Left ventricle myocardium inferior (tissue), 1 donor: ENCODE data around the gene COPS7A. TPM values are rescaled to one million over a fixed set of nuclear protein-coding genes. Genes with fewer than 3 reads are reported as not detected.
A peak's percentile ranks its signal among the peaks of the same experiment; 100 is the strongest.

Source experiments
- DNase-seq: peaks from one replicate; pipeline ENCODE4 v3.0.0-alpha.2; 2020
- H3K27ac ChIP-seq: fragments of 200-600 bp; replicated peaks from 2 replicates; pipeline ENCODE4 v1.8.0; 2021
- H3K27me3 ChIP-seq: fragments of 200-600 bp; 2 replicates; pipeline ENCODE4 v1.8.0; 2021; ENCODE audit warnings: low read depth
- H3K36me3 ChIP-seq: fragments of 200-600 bp; 2 replicates; pipeline ENCODE4 v1.8.0; 2021
- H3K4me1 ChIP-seq: fragments of 200-600 bp; 2 replicates; pipeline ENCODE4 v1.8.0; 2021
- H3K4me3 ChIP-seq: fragments of 200-600 bp; 2 replicates; pipeline ENCODE4 v1.8.0; 2021; ENCODE audit warnings: mild to moderate bottlenecking, moderate library complexity
- H3K9me3 ChIP-seq: fragments of 200-600 bp; replicated peaks from 2 replicates; pipeline ENCODE4 v1.8.0; 2021
- intact Hi-C: fragments of 100-400 bp; cut with micrococcal nuclease; formaldehyde crosslinking; loops from one replicate; pipeline ENCODE4 v1.11.0; 2022
- total RNA-seq: library from RNA; stranded (reverse); fragmentation: NEBNext Ultra II Directional; extraction: Animal tissue kit (Norgen Biotek cat#: 25700); gene quantifications from one replicate; pipeline ENCODE4 v1.2.1, GENCODE V29; 2021
- TF ChIP-seq, protein P1 (sequence below): fragments of 200-600 bp; IDR thresholded peaks from 2 replicates; pipeline ENCODE4 v1.8.0; 2021; ENCODE audit warnings: antibody characterized with exemption, mild to moderate bottlenecking, borderline replicate concordance
- donor health status: DM: no; HTN: yes; CAD: no; lungs with severe emphysema.

The COPS7A gene
- total RNA-seq, 1 donor from 2014 or later: 73.2 TPM

DNA sequence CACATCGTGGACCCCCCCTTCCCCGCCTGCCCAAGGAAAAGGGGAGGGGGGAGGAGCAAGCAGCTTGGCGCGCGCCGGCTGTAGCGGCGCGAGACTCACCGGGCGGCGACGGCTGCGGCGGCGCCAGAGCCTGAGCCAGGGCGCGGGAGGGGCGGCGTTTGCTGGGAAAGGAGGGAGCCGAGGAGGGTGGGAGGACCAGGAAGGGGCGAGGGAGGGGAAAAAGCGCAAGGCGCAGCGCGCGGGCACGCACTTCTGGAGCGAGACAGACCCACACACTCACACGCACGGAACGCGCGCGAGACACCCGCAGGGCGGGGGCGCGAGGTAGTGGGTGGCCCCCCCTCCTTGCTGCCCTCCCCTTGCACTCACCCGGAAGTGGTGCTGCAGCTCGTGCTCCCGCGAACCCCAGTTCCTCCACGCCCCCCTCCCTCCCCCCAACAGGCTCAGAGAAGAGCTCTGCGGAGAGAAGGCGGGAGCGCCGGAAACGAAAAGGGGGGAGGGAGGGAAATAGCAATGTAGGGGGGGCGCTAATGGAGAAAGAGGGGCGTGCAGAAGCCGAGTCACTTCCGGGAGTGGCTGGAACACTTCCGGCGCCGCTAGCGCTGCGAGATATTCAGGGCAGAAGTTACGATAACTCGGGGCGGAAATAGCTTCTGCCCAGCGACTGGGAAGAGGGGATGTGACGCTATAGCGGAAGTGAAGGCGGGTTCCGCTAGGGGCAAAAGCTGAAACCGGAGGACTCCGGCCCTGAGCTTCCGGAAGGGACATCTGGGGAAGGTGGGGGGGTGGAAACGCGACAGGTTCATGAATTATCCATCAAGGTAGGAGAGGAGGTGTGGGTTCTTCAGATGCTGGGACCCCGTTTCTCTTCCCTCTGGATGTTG, 34.6 kb upstream of the COPS7A start, which contains the start of gene ZNF384:
Gene ZNF384 (minus strand): TSS at position 377 of the 884 bp plus-strand sequence. CDS start 9,855 bp downstream, outside the sequence.
- Histone ChIP-seq H3K27me3 (no peaks in the 10 kb centered on the region), H3K27ac (peak within 1 kb of the TSS; percentile 100), H3K9me3 (no peaks in the 10 kb centered on the region), H3K4me3 (peak within 1 kb of the TSS; percentile 95), H3K36me3 (no peaks in the 10 kb centered on the region), H3K4me1 (peaks cover 55% of the 10 kb centered on the region)
- TF ChIP-seq, protein P1, sequence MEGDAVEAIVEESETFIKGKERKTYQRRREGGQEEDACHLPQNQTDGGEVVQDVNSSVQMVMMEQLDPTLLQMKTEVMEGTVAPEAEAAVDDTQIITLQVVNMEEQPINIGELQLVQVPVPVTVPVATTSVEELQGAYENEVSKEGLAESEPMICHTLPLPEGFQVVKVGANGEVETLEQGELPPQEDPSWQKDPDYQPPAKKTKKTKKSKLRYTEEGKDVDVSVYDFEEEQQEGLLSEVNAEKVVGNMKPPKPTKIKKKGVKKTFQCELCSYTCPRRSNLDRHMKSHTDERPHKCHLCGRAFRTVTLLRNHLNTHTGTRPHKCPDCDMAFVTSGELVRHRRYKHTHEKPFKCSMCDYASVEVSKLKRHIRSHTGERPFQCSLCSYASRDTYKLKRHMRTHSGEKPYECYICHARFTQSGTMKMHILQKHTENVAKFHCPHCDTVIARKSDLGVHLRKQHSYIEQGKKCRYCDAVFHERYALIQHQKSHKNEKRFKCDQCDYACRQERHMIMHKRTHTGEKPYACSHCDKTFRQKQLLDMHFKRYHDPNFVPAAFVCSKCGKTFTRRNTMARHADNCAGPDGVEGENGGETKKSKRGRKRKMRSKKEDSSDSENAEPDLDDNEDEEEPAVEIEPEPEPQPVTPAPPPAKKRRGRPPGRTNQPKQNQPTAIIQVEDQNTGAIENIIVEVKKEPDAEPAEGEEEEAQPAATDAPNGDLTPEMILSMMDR: peak; percentile 52
- intact Hi-C loops: no loop called here
- DNase-seq: peak; percentile 96

DNA sequence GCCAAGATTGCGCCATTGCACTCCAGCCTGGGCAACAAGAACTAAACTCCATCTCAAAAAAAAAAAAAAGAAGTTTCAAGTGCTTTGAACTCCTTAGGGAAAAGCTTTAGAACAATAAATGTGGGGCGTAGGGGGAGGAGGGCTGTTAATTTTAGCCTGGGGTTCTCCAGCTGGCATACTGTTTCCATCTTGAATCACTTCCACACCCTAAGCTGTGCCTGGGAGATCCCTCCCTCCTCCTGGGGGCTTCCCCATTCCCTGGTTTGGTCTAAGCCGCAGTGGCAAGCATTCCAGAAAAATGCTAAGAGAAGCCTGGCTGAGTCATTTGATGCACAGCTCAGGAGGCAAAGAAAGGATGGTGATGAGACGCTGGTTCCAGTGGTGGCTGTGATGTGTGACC, 32.4 kb upstream of the COPS7A start:
- H3K9me3 ChIP-seq: no peaks in the 10 kb centered on the region
- no peaks in the 10 kb centered on the region for H3K36me3 ChIP-seq
- no peak for DNase-seq
- TF ChIP-seq, protein P1: no peak
- intact Hi-C loops: no loop called here
- H3K27me3 ChIP-seq: peaks cover 15% of the 10 kb centered on the region
- H3K4me3 ChIP-seq: no peak overlapping the region
- H3K27ac ChIP-seq: no peak overlapping the region
- H3K4me1 ChIP-seq: peaks cover 47% of the 10 kb centered on the region

DNA sequence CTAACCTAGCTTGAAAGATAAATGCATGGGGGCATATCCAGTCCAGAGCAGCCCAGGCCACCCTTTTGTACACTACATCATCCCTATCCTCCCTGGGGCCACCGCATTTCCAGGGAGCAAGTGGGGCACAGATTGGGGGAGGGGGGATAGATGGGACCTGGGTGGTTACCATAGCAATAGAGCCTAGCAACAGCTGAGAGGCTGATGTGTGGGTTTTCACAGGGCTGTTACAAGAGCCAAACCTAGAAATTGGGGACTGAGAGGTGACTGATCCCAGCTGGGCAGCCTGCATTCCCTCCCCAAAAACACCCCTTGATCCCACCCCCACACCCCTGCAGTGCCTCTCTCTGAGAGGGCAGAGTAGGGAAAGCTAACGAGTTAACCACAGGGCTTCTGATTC, 31.0 kb upstream of the COPS7A start:
- Histone ChIP-seq H3K4me3 (no peak overlapping the region), H3K4me1 (peaks cover 33% of the 10 kb centered on the region), H3K36me3 (no peaks in the 10 kb centered on the region), H3K27ac (no peak overlapping the region), H3K9me3 (no peaks in the 10 kb centered on the region), H3K27me3 (peaks cover 29% of the 10 kb centered on the region)
- TF ChIP-seq, protein P1: no peak
- no peak for DNase-seq
- intact Hi-C loops: no loop called here

DNA sequence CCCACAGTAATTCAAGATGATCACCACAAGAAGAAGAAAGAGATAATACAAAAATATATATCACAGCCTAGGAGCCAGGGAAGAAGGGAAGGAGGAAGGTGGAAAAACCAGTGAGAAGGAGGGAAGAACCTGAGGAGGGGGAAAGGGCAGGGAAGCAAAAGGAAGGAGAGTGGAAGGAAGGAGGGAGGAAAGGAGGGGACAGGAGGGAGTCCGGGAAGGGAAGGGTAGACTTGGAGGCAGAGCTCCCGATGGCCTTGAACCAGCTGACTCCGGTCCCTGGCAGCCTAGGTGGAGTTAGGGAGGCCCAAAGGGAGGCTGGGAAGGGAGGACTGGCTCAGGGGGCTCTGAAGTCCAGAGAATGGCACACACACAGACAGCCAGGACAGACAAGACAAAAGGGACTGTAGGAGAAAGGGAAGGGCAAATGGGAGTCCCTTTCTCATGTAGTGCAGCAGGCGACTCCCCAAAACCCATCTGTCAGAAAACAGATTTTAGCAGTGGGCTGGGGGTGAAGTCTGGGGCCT, 30.0 kb upstream of the COPS7A start:
- Histone ChIP-seq H3K27me3 (peaks cover 39% of the 10 kb centered on the region), H3K4me3 (no peak overlapping the region), H3K4me1 (peaks cover 23% of the 10 kb centered on the region), H3K36me3 (no peaks in the 10 kb centered on the region), H3K27ac (no peak overlapping the region), H3K9me3 (no peaks in the 10 kb centered on the region)
- DNase-seq: no peak
- intact Hi-C loops: no loop called here
- TF ChIP-seq, protein P1: no peak

DNA sequence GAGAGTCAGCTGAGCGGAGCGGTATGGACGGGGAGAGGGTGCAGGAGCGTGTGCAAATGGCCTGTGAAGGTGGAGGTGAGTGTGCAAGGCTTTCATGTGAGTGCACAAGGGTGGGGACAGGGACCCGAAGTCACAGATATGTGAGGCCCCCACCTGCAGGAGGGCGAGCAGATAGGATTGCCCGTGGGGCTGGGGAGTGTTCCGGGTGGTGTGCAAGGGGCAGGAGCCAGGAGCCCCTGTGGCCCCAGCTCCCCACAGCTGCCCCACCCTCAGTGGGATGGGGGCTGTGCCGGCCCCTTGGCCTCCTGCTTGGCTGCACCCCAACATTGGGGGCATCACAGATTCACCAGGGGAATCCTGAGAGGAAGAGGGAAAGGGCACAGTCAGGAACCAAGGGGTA, 29.1 kb upstream of the COPS7A start:
- no peak overlapping the region for H3K4me3 ChIP-seq
- no peaks in the 10 kb centered on the region for H3K36me3 ChIP-seq
- TF ChIP-seq, protein P1: no peak
- intact Hi-C loops: no loop called here
- no peak for DNase-seq
- H3K27me3 ChIP-seq: peaks cover 47% of the 10 kb centered on the region
- peaks cover 19% of the 10 kb centered on the region for H3K4me1 ChIP-seq
- H3K9me3 ChIP-seq: no peaks in the 10 kb centered on the region
- H3K27ac ChIP-seq: no peak overlapping the region
